ENCODE data around the gene HYOU1. TPM values are rescaled to one million over a fixed set of nuclear protein-coding genes. Genes with fewer than 3 reads are reported as not detected.

Gene HYOU1
- total and polyA plus RNA-seq, 2 of the 8 experiments (the other 6 are each of a cell fraction or from before 2014, with no cell fraction given) = 239 to 295 TPM

DNA sequence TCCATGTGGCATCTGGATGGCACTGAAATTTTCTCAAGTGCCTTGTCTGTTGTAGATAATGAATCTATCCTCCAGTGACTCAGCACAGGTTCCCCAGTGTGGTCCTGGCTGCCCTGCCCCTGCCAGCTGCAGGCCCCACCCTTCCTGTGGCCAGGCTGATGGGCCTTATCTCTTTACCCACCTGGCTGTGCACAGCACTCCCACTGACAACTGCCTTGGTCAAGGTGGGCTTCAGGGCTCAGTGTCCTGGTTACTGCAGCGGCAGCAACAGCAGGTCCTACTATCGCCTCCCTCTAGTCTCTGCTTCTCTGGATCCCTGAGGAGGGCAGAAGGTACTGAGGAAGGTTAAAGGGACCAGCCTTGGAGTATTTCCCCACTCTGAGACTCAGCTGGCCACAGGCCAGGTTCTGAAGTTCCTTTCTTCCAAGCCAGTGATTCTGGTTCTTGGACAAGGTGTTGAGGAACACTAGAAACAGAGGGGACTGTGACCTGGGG, 30.8 kb upstream of the HYOU1 start:
- POLR2A ChIA-PET (ENCODE audit: partially characterized antibody) = interaction anchor here (0.9 to 9.2 kb wide), 3 partner anchors 8 to 236 kb away, joined by 3 to 141 read pairs (median 3); partner anchors contain the start of gene VPS11
- Histone ChIP-seq H3K79me2 (ENCODE audit: control insufficient read depth in 1 of 2, insufficient read depth in 2 of 2, low read length in 2 of 2) (peaks cover 4 to 26% of the 10 kb centered on the region in 2 experiments; a peak in 3 of 4 replicates), H4K5ac (ENCODE audit: insufficient read length, low read depth, low read length) (no peak overlapping the region), H3K27me3 (replicated peaks in 1 of 4; ENCODE audit: control insufficient read depth in 3 of 4, extremely low read depth in 1 of 4, insufficient read depth in 3 of 4, low read length in 3 of 4) (no peaks in the 10 kb centered on the region), H3K4me2 (ENCODE audit: insufficient read depth in 1 of 2, low read depth in 2 of 2, low read length in 2 of 2) (no peak overlapping the region), H3K9ac (replicated peaks in 1 of 4; ENCODE audit: extremely low read depth in 1 of 4, low read depth in 3 of 4, low read length in 3 of 4) (peak overlapping the region in 1 of 4 experiments; percentile 37; a peak in 1 of 7 replicates), H3K27ac (ENCODE audit: low read depth, low read length) (no peak overlapping the region), H4K20me1 (replicated peaks in 1 of 2; ENCODE audit: control insufficient read depth in 1 of 2, insufficient read depth in 2 of 2, low read length in 2 of 2) (peaks cover 5 to 9% of the 10 kb centered on the region in 2 experiments), H3K4me1 (replicated peaks in 1 of 4; ENCODE audit: control insufficient read depth in 3 of 4, insufficient read depth in 4 of 4, low read length in 3 of 4) (peaks cover 0 to 8% (median 2%) of the 10 kb centered on the region in 4 experiments; a peak in 5 of 7 replicates), H2BK15ac (ENCODE audit: low read length) (no peak overlapping the region), H2BK5ac (ENCODE audit: low read depth, low read length) (no peak overlapping the region), H3K23ac (ENCODE audit: insufficient read length) (no peak overlapping the region), H4K8ac (ENCODE audit: extremely low read depth, insufficient read depth, low read length) (0 out of 2 replicates have a peak overlapping the region, but pooled peaks have one; percentile 53), H3K79me1 (ENCODE audit: low read depth, low read length) (peaks cover 16% of the 10 kb centered on the region), H3K9me3 (ENCODE audit: insufficient read depth in 2 of 2, low read depth in 1 of 2, low read length in 1 of 2) (no peaks in the 10 kb centered on the region), H3K4me3 (ENCODE audit: extremely low read depth in 1 of 4, insufficient read depth in 2 of 4, low read depth in 3 of 4, low read length in 4 of 4) (no peak overlapping the region), H3K56ac (replicated peaks; ENCODE audit: insufficient read length, low read depth, low read length) (no peak overlapping the region), H2BK120ac (replicated peaks; ENCODE audit: low read depth, low read length) (no peak overlapping the region), H2AK5ac (ENCODE audit: low read depth, low read length) (no peak overlapping the region), H3K36me3 (ENCODE audit: control insufficient read depth in 2 of 4, insufficient read depth in 4 of 4, low read length in 3 of 4) (peaks cover 2 to 27% (median 8%) of the 10 kb centered on the region in 4 experiments; a peak in 5 of 8 replicates), H3K18ac (ENCODE audit: extremely low read depth, low read length) (no peak overlapping the region), H2AFZ (ENCODE audit: low read length) (no peak overlapping the region), H2BK12ac (ENCODE audit: low read depth, low read length) (no peak overlapping the region), H3K4ac (replicated peaks; ENCODE audit: insufficient read length, low read depth, low read length) (no peak overlapping the region), H2BK20ac (ENCODE audit: low read length) (no peak overlapping the region), H4K91ac (replicated peaks; ENCODE audit: insufficient read length, low read length) (no peak overlapping the region), H3K23me2 (ENCODE audit: low read depth, low read length) (peaks cover 7% of the 10 kb centered on the region; the same call in 1 of the 2 replicates), H3K14ac (ENCODE audit: insufficient read length) (no peak overlapping the region)
- FAIRE-seq = no peak
- WGBS, 2 experiments (ENCODE audit: extremely low coverage in 1 of 2, insufficient coverage in 1 of 2, insufficient read length in 1 of 2, insufficient replicate concordance in 2 of 2, low coverage in 1 of 2, low lambda C conversion rate in 2 of 2, missing lambda C conversion rate in 1 of 2) = 90% methylated on average over 2 of the region's 2 CpGs; no CpG with 5 or more reads in 1 of the 2 experiments
- DNase-seq (ENCODE audit: low read depth in 1 of 2, low spot score in 2 of 2) = no peak
- TF ChIP-seq YY1 (IDR thresholded peaks at IDR 0.05; ENCODE audit: low read depth, low read length) = no peak
- no peak for TF ChIP-seq FOSL1 (IDR thresholded peaks at IDR 0.05; ENCODE audit: insufficient read depth, low read depth, low read length)
- no peak for TF ChIP-seq TAF1 (IDR thresholded peaks at IDR 0.05; ENCODE audit: low read depth, low read length)
- TF ChIP-seq KDM5A (IDR thresholded peaks at IDR 0.05; ENCODE audit: low read length) = no peak
- no peak for TF ChIP-seq EP300 (IDR thresholded peaks at IDR 0.05; ENCODE audit: borderline replicate concordance in 1 of 2, low read depth in 2 of 2, low read length in 2 of 2)
- TF ChIP-seq CTBP2 (IDR thresholded peaks at IDR 0.05; ENCODE audit: borderline replicate concordance, insufficient read depth, insufficient read length, low read length) = no peak
- no peak for TF ChIP-seq HDAC6 (IDR thresholded peaks at IDR 0.05; ENCODE audit: low read depth, low read length)
- CTCF ChIA-PET (ENCODE audit: partially characterized antibody) = interaction anchor here (2.2 kb wide), 1 partner anchor 47 kb away, joined by 7 read pairs; no protein-coding TSS in a partner anchor

Data from H1 (cell line).